GM19023 (cell line): ENCODE results near the gene PPAN.

Source experiments
- ATAC-seq: cut with Tn5 transposase; IDR thresholded peaks from one replicate; pipeline ENCODE4 v1.9.1; 2021; ENCODE audit warnings: mild to moderate bottlenecking, moderate library complexity; ENCODE audit not compliant: unreplicated experiment

Gene PPAN, protein sequence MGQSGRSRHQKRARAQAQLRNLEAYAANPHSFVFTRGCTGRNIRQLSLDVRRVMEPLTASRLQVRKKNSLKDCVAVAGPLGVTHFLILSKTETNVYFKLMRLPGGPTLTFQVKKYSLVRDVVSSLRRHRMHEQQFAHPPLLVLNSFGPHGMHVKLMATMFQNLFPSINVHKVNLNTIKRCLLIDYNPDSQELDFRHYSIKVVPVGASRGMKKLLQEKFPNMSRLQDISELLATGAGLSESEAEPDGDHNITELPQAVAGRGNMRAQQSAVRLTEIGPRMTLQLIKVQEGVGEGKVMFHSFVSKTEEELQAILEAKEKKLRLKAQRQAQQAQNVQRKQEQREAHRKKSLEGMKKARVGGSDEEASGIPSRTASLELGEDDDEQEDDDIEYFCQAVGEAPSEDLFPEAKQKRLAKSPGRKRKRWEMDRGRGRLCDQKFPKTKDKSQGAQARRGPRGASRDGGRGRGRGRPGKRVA

GRCh38 chr19:10106100-10106936 lies at the start of gene PPAN:
Gene PPAN, plus strand, starts transcription at chr19:10106362. Its CDS starts 33 bp downstream, at chr19:10106395.
- ATAC-seq = peak; percentile 40

- no peak for ATAC-seq
These were observed 44.3 kb upstream of the PPAN start for GRCh38 chr19:10061717-10062310.

DNA sequence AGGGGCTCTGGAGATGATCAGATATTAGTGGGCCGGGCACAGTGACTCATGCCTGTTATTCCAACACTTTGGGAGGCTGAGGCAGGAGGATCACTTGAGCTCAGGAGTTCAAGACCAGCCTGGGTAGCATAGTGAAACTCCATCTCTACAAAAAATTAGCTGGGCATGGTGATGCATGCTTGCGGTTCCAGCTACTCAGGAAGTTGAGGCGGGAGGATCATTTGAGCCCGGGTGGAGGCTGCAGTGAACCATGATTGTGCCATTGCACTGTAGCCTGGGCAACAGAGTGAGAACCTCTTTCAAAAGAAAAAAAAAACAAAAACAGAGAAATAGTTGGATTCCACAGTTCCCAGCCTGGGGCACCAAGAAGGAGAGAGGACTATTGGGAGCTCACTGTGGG lies 38.0 kb upstream of the PPAN start:
- ATAC-seq = no peak

- ATAC-seq = no peak
These were observed 37.1 kb upstream of the PPAN start for GRCh38 chr19:10069046-10069445.

DNA sequence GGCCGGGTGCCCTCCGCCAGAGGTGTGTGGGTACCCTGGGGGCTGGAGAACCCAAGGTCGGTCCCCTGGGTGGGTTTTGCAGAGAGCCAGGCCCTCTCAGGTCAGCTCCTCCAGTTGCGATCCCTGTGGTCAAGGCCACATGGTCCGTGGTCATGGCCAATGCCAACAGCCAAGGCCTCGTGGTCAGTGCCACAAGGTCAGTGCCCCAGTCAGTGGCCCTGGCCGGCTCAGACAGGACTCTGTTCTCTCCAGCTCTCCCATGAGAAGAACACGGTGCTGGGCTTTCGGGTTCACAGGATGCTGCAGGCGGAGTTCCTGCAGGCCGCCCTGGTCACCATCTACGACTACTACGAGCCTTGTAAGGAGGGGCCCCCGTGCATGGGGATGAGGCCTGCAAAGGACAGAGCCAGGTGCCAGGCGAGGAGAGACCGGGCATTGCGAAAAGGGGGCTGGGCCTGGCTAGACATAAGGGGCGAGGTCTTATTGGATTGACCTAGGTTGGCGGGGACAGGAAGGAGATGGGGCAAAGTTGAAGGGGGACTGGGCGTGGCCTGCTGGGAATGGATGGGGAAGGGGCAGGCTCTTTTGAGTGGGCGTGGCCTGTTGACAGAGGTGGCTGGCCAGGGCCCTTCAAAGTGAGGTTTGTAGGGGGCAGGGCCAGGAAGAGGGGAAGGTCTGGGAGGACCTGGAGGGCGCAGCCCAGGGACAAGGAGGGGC lies 35.3 kb upstream of the PPAN start:
- no peak for ATAC-seq

DNA sequence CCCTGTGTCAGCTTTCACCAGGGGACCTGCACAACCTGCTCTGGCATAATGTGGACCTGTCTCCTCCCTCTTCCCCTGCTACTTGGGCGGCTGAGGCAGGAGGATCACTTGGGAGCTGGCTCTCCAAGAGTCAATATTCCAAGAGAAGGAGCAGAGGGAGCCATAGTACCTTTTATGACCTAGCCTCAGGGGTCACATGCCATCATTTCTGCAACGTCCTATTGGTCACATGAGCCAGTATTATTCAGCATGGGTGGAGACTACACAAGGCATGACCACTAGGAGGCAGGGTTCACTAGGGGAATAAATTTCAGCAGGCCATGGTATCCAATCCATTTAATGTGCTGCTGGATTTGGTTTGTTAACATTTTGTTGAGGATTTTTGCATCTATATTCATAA lies 32.0 kb upstream of the PPAN start:
- no peak for ATAC-seq

DNA sequence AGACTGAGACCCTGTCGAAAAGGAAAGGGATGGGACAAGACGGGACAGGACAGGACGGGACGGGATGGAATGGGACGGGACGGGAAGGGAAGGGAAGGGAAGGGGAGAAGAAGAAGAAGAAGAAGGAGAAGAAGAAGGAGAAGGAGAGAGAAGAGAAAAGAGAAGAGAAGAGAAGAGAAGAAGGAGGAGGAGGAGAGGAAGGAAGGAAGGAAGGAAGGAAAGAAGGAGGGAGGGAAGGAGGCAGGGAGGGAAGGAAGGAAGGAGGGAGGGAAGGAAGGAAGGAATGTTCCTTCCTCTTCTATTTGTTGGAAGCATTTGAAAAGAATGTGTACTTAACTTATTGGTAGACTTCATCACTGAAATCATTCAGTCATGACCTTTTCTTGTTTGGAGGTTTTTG lies 29.6 kb upstream of the PPAN start:
- ATAC-seq = no peak

DNA sequence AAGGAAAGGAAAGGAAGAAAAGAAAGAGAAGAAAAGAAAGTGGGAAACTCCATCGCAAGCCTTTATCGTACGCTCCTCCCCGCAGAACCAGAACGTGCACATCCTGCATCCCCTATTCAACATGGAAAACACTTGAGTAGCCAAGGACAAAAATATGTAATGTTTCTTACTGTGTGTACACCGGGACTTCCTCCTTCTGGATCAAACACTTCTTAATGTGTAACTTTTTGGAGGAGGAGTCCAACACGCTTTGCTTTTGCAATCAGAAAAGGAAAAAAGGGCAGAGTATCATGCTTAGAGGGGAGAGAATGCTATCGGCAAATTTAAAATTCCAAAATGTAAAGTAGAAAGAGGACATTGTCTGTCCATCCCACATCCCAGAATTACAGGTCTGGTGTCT lies 27.8 kb upstream of the PPAN start:
- ATAC-seq = no peak

DNA sequence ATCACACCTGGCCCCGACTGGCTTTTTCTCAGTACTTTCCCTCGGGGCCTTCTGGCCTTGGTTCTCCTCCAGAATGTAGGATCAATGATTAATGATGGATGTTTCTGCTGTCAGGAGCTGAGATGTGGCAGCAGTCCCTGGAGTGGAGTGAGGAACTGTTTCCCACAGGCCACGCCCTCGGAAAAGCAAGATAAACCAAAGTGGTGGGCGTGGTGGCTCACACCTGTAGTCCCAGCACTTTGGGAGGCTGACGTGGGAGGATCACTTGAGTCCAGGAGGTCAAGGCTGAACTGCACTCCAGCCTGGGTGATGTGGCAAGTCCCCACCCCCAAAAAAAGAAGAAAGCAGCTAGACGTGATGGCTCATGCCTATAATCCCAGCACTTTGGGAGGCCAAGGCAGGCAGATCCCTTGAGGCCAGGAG lies 27.1 kb upstream of the PPAN start:
- ATAC-seq = no peak

GRCh38 chr19:10083911-10084310 lies 22.3 kb upstream of the PPAN start:
- ATAC-seq = no peak

GRCh38 chr19:10084803-10085202 lies 21.4 kb upstream of the PPAN start:
- ATAC-seq = no peak

- ATAC-seq = peak; percentile 77
These were observed 20.2 kb upstream of the PPAN start, which contains the start of gene SHFL for GRCh38 chr19:10085641-10086590. Gene SHFL, plus strand, starts transcription at chr19:10086317. Its CDS starts 111 bp downstream, at chr19:10086428.

GRCh38 chr19:10086591-10087192 lies 19.5 kb upstream of the PPAN start:
- peak; percentile 15 for ATAC-seq

GRCh38 chr19:10087296-10088061 lies 18.7 kb upstream of the PPAN start:
- no peak for ATAC-seq

DNA sequence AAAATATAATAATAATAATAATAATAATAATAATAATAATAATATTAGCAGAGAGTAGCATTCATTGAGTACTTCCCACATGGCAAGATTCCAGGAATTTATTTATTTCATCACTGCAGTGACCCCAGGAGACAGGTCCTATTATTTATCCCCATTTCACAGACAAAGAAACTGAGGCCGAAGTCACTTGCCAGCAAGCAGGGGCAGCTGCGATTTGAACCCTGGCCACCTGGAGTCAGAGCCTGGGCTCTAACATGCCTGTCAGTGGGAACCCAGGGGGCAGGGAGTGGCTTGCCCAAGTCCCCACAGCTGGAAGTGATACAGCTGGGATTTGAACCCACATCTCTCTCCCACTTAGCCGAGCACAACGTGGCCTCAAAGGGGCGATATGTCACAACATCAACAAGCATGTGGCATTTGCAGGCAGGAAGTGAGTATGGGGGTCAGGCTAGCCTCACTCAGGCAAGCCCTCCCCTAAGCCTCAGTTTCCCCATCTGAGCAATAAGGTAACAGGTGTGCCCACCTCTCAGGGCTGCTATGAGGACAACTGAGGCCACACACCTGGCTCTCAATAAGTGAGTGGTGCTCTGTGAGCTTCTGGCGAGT lies 17.1 kb upstream of the PPAN start:
- no peak for ATAC-seq

DNA sequence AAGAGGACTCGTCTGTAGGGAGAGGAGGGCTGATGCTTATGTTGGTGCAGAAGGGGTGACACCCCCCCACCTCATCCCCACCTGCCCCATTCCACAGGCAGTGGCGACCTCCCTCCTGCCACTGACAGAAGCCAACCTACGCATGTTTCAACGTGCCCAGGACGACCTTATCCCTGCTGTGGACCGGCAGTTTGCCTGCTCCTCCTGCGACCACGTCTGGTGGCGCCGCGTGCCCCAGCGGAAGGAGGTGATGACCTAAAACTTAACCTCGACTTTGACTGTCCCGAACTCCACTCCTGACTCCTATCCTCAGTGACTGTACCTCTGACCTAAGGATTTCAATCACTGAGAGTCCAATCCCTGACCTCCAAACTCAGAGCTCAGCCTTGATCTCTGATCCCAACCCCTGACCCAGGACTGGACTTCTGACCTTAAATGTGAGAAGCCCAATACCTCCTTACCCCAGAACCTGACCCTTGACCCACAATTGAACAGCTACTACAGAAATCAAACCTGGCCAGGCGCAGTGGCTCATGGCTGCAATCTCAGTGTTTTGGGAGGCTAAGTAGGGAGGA lies 16.3 kb upstream of the PPAN start:
- no peak for ATAC-seq

DNA sequence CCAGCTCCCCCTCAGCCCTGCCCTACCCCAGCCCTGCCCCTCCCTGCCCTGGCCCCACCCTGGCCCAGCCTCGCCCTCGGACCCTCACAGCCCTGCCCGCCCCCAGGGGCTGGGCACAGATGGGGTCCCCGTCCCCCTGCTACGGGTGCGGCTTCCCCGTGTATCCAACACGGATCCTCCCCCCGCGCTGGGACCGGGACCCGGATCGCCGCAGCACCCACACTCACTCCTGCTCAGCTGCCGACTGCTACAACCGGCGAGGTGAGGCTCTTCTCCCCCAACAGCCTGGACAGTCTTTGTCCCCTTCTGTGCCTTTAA lies 14.8 kb upstream of the PPAN start:
- no peak for ATAC-seq
